ENCODE data around the gene MADD. TPM values are rescaled to one million over a fixed set of nuclear protein-coding genes. Genes with fewer than 3 reads are reported as not detected.

Gene MADD
- total RNA-seq: 10.6 and 18.6 TPM in 2 replicates

DNA sequence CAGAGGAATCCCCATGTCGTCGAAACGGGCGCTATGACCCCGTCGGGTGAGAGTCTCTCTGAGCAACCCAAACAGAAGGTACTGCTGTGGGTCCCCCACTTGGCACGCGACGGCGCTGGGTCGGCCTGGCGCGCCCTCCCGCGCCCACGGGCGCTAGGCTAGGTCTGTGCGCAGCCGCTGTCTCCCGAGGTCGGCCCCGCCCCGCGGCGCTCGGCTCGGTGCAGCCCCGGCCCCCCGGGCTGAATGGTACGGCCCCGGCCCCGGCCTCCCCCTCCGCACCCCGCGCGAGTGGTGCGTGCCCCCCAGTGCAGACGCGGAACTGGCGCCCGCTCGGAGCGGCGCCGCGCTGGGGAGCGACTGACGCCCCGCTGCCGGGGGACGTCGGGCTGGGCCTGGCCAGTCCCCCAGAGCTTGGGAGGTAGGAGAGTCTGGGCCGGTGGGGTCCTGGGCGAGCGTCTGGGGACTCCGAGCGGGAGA is at the start of gene MADD:
MADD (plus strand) TSS at position 305 of the 477 bp plus-strand sequence.

DNA sequence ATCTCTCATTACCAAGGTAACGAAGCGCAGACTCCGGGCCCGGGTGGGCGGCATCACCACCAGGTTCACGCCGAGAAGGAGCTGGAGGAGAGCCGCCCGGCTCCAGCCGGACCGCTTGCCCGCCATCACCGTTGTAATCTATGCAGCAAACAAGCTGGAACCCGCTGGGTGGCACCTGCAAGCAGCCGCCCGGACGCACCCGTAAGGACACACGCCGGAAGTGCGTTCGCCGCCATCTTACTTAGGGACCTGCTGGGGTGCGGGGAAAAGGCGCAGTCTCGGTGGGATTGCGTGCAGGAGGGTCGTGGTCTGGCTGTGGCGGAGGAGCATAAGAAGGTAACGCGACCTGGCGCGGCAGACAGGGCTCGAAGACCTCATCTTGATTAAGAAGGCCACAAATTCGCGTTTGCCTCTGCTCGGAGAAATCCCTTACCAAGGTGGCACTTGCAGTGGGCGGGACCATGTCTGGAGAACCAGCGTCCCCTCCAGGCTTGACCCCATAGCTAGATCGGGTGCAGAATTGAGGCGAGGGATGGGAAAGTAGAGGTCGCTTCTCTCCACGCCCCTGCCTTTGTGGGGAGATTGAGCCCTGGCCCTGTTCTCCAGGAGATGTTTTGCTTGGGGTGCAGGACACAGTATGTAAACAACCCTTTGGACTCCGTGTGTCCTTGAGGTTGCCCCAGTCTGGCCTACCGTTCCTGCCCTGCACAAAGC is 21.1 kb upstream of the MADD start, which contains the start of gene ACP2:
ACP2 (minus strand) TSS at position 151 of the 714 bp plus-strand sequence; CDS start at position 126, 25 bp downstream.

DNA sequence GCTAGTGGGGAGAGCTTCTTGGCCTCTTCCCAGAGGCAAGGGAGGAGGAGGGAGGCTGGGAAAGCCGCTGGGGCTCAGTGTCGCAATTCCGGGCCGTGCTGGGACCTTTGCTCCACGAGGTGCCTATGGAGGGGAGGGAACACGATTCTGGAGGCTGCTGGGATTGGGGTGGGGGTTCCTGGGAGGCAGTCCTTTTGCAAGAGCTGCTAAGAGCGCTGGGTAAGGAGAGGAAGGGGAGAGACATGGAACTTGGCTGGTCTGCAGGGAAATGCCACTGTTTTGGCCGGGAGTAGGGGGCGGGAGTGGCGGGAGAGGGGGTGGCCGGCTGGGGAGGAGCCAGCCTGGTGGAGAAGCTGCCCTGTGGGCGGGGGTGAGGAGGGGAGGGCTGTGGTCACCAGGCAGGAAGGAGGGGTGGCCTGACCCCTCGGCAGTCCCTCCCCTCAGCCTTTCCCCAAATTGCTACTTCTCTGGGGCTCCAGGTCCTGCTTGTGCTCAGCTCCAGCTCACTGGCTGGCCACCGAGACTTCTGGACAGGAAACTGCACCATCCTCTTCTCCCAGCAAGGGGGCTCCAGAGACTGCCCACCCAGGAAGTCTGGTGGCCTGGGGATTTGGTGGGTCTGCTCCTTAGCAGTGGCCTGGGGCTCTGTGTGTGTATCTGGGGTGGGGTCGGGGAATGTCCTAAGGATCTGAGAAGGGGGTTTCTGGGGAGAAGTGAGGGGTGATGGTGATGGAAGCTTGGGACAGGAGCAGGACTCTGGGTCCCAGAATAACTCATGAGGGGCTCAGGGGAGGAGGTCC is 12.2 kb upstream of the MADD start, which contains the start of gene NR1H3:
NR1H3 (plus strand) TSS at position 480 of the 800 bp plus-strand sequence. CDS start 1,221 bp downstream, outside the sequence.

DNA sequence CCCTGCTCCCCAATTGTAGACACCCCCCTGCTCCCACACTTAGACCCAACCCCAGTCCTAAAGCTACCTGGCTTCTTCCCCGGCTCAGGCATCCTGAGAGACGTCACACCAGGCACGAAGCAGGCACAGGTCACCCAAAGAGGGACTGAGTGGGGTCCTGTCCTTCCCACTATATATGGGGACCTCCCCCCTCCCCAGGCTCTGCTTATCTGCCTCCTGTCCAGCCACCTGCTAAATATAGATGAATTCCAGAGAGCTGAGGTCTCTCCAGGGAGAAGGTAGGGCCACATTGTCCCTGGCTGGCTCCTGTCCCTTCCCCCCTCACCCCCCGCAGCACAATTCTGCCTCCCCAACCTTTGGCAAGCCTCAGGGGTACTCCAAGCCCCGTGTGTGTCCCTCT is 82.6 kb downstream of the MADD start, which contains the start of gene MYBPC3:
MYBPC3 (minus strand) TSS at position 147 of the 400 bp plus-strand sequence; CDS start at position 92, 55 bp downstream.

DNA sequence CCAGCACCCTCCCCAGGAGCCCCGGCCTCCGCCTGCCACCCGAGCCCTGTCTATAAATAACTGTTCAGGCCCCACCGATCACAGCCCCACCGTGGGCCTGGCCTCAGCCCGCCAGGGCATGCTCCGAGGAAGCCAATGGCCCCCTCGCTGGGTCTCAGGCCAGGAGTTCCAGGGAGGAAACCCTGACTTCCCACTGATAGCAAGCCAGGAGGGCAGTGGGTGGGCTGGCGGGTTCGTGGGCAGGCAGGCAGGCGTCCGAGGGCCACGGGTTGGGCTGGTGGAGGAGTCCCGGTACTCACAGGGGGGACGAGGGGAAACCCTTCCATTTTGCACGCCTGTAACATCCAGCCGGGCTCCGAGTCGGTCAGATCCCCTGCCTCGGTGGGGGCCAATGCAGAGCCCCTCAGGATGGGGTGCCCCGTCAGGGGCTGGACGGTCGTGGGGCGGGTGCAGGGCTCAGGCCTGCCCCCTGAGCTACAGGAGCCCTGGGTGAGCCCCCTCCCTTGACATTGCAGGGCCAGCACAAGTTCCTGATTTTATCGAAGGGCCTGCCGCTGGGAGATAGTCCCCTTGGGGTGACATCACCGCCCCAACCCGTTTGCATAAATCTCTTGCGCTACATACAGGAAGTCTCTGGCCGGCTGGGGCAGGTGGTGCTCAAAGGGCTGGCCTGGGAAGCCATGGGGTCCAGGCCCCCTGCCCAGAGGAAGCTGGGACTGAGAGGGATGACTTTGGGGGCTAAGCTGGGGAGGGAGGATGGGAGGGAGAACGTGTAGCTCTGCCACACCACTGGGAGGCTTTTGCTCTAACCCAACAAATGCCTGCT is 108.3 kb downstream of the MADD start, which contains the start of gene SPI1:
SPI1 (minus strand) TSS at position 538 of the 826 bp plus-strand sequence; CDS start at position 344, 194 bp downstream.

Other genes with a start within 250 kb of the MADD start
- 85.1 and 96.1 TPM in 2 replicates for gene ARFGAP2, start 93.3 kb upstream of the MADD start, total RNA-seq
- gene PACSIN3, start 83.7 kb upstream of the MADD start, total RNA-seq: 71.7 and 86.5 TPM in 2 replicates
- 20.6 and 33.2 TPM in 2 replicates for gene DDB2, start 55.2 kb upstream of the MADD start, total RNA-seq
- gene ACP2, start 21.3 kb upstream of the MADD start, total RNA-seq: 13.0 and 25.1 TPM in 2 replicates
- 3.3 and 14.7 TPM in 2 replicates for gene NR1H3, start 12.1 kb upstream of the MADD start, total RNA-seq
- gene MYBPC3, start 82.6 kb downstream of the MADD start, total RNA-seq: not detected in 2 replicates
- gene SPI1, start 108.4 kb downstream of the MADD start, total RNA-seq: not detected in 2 replicates
- gene SLC39A13, start 138.5 kb downstream of the MADD start, total RNA-seq: 13.3 and 29.6 TPM in 2 replicates
- gene PSMC3, start 156.3 kb downstream of the MADD start, total RNA-seq: 135 and 147 TPM in 2 replicates
- 0.34 and 0.36 TPM in 2 replicates for gene RAPSN, start 179.0 kb downstream of the MADD start, total RNA-seq

Data from nasal cavity respiratory epithelium epithelial cell of viscerocranial mucosa (primary cell).